ENCODE measurements around the gene SREBF2. TPM values are rescaled to one million over a fixed set of nuclear protein-coding genes. Genes with fewer than 3 reads are reported as not detected.

SREBF2 gene
- polyA plus RNA-seq, 6 donors from 2014 or later, result 30.1 to 52.8 (median 40.7) TPM

- peak overlapping the region; percentile 5 to 93 (median 49) for H3K27ac Mint-ChIP-seq
- peaks cover 45 to 83% (median 58%) of the 10 kb centered on the region in 3 donors for H3K4me1 Mint-ChIP-seq
- DNase-seq (no peak), ATAC-seq (ENCODE audit: low read depth in 2 of 2) (no peak)
- peaks cover 14 to 16% of the 10 kb centered on the region in 2 donors for H3K36me3 Mint-ChIP-seq
- no peaks in the 10 kb centered on the region for H3K9me3 Mint-ChIP-seq
- H3K27me3 Mint-ChIP-seq, result no peaks in the 10 kb centered on the region
- H3K4me3 Mint-ChIP-seq, result peak overlapping the region in 2 of 8 donors; percentile 27 to 65
These were observed 6.1 kb downstream of the SREBF2 start for GRCh38 chr22:41838842-41839618.

GRCh38 chr22:41840216-41840615, 7.3 kb downstream of the SREBF2 start:
- peaks cover 46 to 87% (median 61%) of the 10 kb centered on the region in 3 donors for H3K4me1 Mint-ChIP-seq
- no peak for ATAC-seq (ENCODE audit: low read depth in 2 of 2)
- peak overlapping the region in 3 of 6 donors; percentile 67 to 92 (median 80) for H3K27ac Mint-ChIP-seq
- H3K9me3 Mint-ChIP-seq, result no peaks in the 10 kb centered on the region
- H3K36me3 Mint-ChIP-seq, result peaks cover 14 to 16% of the 10 kb centered on the region in 2 donors
- H3K27me3 Mint-ChIP-seq, result no peaks in the 10 kb centered on the region
- H3K4me3 Mint-ChIP-seq, result no peak overlapping the region
- DNase-seq, result no peak

DNA sequence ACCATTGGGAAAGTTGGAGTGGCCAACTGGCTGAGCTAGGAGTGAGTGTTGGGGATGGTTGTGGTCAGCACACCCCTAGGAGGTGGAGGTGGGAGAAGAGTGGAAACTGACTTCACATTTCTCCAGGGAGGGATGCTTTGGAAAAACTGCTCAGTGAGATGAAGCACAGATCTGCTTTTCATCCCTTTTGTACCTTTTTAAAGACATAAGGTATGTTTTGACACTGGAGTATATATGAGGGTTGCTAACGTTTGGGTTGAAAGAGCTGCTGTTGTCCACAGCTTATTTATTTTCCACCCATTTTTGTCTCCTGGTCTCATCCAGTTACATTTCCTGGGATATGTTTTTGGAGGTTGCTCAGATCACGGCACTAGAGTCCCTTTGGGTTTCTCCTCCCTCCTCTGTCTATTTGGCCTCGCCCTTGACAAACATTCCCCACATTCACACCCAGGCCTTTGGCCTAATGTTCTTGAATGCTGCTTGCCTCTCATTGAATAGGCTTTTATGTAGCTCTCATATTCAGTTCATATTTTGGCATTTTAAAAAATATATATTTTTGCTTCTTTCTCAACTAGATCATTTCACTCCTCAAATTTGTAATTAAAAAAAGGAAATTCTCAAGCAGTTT, 8.3 kb downstream of the SREBF2 start:
- Mint-ChIP-seq H3K27ac (peak overlapping the region in 5 of 6 donors; percentile 67 to 92 (median 80)), H3K9me3 (no peaks in the 10 kb centered on the region), H3K36me3 (peaks cover 14 to 15% of the 10 kb centered on the region in 2 donors), H3K4me3 (no peak overlapping the region), H3K4me1 (peaks cover 55 to 88% (median 64%) of the 10 kb centered on the region in 3 donors), H3K27me3 (no peaks in the 10 kb centered on the region)
- no peak for DNase-seq
- no peak for ATAC-seq (ENCODE audit: low read depth in 2 of 2)

GRCh38 chr22:41842996-41843970, 10.4 kb downstream of the SREBF2 start:
- Mint-ChIP-seq H3K9me3 (no peaks in the 10 kb centered on the region), H3K27ac (peak overlapping the region in 3 of 6 donors; percentile 4 to 69 (median 21)), H3K4me1 (peaks cover 56 to 90% (median 65%) of the 10 kb centered on the region in 3 donors), H3K27me3 (no peaks in the 10 kb centered on the region), H3K36me3 (peaks cover 7% of the 10 kb centered on the region in 2 donors), H3K4me3 (peak overlapping the region in 2 of 8 donors; percentile 25 to 47)
- DNase-seq (no peak), ATAC-seq (ENCODE audit: low read depth in 2 of 2) (no peak)

DNA sequence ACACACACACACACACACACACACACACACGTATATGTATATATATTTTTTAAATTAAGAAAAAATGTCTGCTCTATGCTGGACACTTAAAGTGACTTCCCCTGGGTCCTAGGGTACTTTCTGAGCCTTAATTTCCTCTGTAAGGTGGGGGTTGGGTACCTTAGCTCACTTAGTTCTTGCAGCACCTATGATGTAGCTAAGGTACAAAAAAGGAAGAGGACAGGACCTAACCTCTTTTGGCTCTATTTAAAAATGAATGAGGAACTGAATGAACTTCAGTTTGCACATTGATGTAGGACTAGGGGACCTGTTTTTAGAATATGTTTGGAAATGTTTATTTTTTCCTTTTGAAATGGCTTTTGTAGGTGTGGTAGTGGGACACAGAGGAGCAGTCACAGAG, 11.1 kb downstream of the SREBF2 start:
- H3K36me3 Mint-ChIP-seq, result peaks cover 4% of the 10 kb centered on the region in 2 donors
- peaks cover 54 to 89% (median 62%) of the 10 kb centered on the region in 3 donors for H3K4me1 Mint-ChIP-seq
- H3K4me3 Mint-ChIP-seq, result peak overlapping the region in 3 of 8 donors; percentile 30 to 36 (median 32)
- H3K9me3 Mint-ChIP-seq, result no peaks in the 10 kb centered on the region
- DNase-seq (no peak), ATAC-seq (ENCODE audit: low read depth in 2 of 2) (peak; percentile 58 to 73)
- H3K27ac Mint-ChIP-seq, result peak overlapping the region in 5 of 6 donors; percentile 32 to 86 (median 44)
- no peaks in the 10 kb centered on the region for H3K27me3 Mint-ChIP-seq

DNA sequence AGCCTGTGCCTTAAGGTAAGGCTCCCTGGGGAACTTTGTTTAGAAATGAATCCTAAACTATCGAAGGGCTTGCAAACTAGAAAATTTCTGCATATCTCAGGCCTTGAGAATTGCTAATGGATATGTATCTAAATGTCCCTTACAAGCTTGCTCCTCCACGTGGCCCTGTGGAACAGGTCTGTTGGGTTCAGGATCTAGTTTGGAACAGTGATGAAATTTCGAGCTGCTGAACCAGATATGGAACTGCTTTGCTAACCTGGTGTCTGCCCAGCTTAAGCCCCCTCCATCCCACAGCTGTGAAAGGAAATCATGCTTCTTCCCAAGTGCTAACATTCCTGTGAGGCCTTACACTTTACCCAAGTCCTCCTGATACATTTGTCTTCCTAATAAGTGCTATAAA, 11.6 kb downstream of the SREBF2 start:
- Mint-ChIP-seq H3K27me3 (no peaks in the 10 kb centered on the region), H3K36me3 (no peaks in the 10 kb centered on the region), H3K4me1 (peaks cover 49 to 89% (median 61%) of the 10 kb centered on the region in 3 donors), H3K4me3 (peak overlapping the region in 1 of 8 donors; percentile 36), H3K9me3 (no peaks in the 10 kb centered on the region), H3K27ac (peak overlapping the region in 5 of 6 donors; percentile 36 to 75 (median 57))
- DNase-seq (no peak), ATAC-seq (ENCODE audit: low read depth in 2 of 2) (no peak)

DNA sequence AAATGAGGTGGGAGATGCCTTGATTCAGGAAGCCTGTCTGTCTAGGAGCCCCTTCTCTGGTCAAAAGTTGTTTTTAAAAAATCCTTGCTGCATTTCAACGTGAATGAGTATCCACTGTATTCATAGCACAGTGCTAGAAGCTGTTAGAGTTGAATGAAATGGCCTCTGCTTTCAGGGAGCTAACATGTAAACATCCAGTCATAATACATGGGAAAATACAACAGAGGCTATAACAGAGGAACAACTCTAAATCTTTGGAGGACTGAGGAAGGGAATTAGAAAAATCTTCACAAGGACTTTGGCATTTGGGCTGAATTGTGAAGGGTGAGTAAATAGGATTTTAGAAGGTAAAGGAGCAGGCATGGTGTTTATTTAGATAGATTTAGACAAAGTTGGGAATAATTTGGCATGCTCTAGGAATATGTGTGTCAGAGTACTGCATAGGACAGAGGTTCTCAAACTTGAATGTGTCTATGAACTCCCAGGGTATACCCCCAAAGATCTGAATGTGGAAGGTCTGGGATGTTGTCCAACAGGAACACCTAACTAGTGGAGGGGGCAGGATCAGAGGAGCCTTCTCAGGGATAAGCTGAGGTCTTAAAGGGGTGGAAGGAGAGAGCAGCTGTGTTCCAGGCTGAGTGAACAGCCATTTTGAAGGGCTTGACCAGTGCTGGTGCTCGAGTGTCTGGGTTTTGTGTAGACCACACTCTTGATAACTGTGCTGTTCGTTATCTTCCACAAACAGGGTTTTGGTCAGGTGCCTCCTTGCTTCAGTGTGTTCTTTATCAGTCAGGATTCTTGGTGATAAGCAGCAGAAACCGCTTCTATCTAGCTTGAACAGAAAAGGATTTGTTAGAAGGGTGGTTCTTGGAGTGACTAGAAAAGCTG, 12.7 kb downstream of the SREBF2 start:
- Mint-ChIP-seq H3K36me3 (no peaks in the 10 kb centered on the region), H3K4me3 (peak overlapping the region in 1 of 8 donors; percentile 69), H3K9me3 (no peaks in the 10 kb centered on the region), H3K27ac (peak overlapping the region; percentile 2 to 92 (median 74)), H3K27me3 (no peaks in the 10 kb centered on the region), H3K4me1 (peaks cover 43 to 88% (median 59%) of the 10 kb centered on the region in 3 donors)
- DNase-seq (no peak), ATAC-seq (ENCODE audit: low read depth in 2 of 2) (no peak)

GRCh38 chr22:41846268-41846987, 13.5 kb downstream of the SREBF2 start:
- H3K4me1 Mint-ChIP-seq, result peaks cover 38 to 80% (median 54%) of the 10 kb centered on the region in 3 donors
- no peaks in the 10 kb centered on the region for H3K36me3 Mint-ChIP-seq
- no peak for ATAC-seq (ENCODE audit: low read depth in 2 of 2)
- H3K27me3 Mint-ChIP-seq, result no peaks in the 10 kb centered on the region
- no peaks in the 10 kb centered on the region for H3K9me3 Mint-ChIP-seq
- no peak for DNase-seq
- peak overlapping the region in 4 of 6 donors; percentile 32 to 77 (median 53) for H3K27ac Mint-ChIP-seq
- peak overlapping the region in 1 of 8 donors; percentile 69 for H3K4me3 Mint-ChIP-seq

DNA sequence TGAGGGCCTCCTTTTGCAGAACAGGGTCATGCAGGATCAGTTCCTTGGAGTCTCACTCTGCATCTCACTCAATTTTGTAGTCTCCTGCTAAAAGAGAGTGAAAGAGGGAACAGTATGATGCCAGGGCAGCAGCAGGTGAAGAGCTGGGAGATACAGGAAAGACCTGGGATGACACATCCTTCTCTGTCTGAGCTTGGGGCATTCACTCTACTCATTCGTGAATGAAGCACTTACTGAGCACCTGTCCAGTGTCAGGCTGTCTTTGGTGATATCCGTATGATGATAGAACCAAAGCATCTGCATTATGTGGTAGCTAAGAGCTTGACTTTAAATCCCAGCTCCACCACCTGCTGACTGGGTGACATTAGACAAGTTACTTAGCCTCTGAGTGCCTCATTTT, 14.4 kb downstream of the SREBF2 start:
- Mint-ChIP-seq H3K4me3 (peak overlapping the region in 1 of 8 donors; percentile 13), H3K36me3 (no peaks in the 10 kb centered on the region), H3K9me3 (no peaks in the 10 kb centered on the region), H3K4me1 (peaks cover 37 to 83% (median 52%) of the 10 kb centered on the region in 3 donors), H3K27me3 (no peaks in the 10 kb centered on the region), H3K27ac (peak overlapping the region in 5 of 6 donors; percentile 51 to 77 (median 60))
- DNase-seq (no peak), ATAC-seq (ENCODE audit: low read depth in 2 of 2) (no peak)

- peak; percentile 48 to 63 for ATAC-seq (ENCODE audit: low read depth in 2 of 2)
- no peak for DNase-seq
These were observed 15.6 kb downstream of the SREBF2 start for GRCh38 chr22:41848468-41848867.

DNA sequence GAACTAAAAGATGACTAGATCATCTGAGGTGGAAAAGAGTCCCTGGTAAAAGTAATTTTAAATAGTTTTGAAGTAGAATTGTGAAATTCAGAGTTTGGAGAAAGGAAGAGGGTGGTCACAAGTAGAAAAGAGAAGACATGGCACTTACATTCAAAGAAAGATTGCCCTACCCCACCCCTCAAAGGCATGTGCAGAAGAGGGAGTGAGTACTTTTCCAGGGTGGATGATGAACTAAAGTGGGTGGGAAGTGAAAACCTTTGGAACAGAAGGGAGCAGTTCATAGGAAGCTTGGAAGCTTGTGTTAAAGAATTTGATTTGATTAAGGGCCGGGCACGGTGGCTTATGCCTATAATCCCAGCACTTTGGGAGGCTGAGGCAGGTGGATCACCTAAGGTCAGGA, 23.6 kb downstream of the SREBF2 start:
- no peak for DNase-seq
- Mint-ChIP-seq H3K27ac (peak overlapping the region; percentile 52 to 93 (median 84)), H3K4me3 (peak overlapping the region in 3 of 8 donors; percentile 12 to 48 (median 41)), H3K27me3 (no peaks in the 10 kb centered on the region), H3K9me3 (no peaks in the 10 kb centered on the region), H3K36me3 (no peaks in the 10 kb centered on the region), H3K4me1 (peaks cover 54 to 83% (median 60%) of the 10 kb centered on the region in 3 donors)
- ATAC-seq (ENCODE audit: low read depth in 2 of 2), result no peak

More at GRCh38 chr22:41848468-41848867, 15.6 kb downstream of the SREBF2 start:
- Mint-ChIP-seq H3K4me3 (peak overlapping the region in 2 of 8 donors; percentile 52 to 69), H3K9me3 (no peaks in the 10 kb centered on the region), H3K36me3 (no peaks in the 10 kb centered on the region), H3K4me1 (peaks cover 43 to 83% (median 54%) of the 10 kb centered on the region in 3 donors), H3K27me3 (no peaks in the 10 kb centered on the region), H3K27ac (peak overlapping the region in 2 of 6 donors; percentile 38 to 76)
